LNCAP (cell line): ENCODE measurements around the gene RNASEH2A.
A peak's percentile ranks its signal among the peaks of the same experiment; 100 is the strongest.

Experiments used
- TF ChIP-seq, protein P1 (sequence below): fragments of 450-650 bp; IDR thresholded peaks from 2 replicates; pipeline ENCODE4 v1.5.1; 2017; ENCODE audit warnings: mild to moderate bottlenecking

The RNASEH2A gene

DNA sequence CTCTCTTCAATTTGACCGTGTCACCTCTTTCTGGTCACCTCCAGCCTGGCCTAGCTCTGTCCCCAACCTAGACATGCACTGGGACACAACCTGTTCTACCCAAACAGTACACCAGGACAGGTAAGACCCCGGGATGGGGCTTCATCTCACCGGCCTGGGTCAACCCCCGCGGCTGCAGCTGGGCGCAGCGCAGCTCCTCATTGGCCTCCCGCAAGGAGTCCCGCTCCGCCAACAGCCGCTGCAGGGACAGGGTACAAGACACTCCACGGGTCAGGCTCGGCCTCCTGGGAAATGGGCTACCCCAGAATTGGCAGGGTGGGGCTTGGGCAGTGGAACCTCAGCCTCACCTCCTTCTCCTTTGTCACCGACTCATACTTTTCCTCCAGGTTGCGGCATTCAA, 38.7 kb upstream of the RNASEH2A start:
- TF ChIP-seq, protein P1, sequence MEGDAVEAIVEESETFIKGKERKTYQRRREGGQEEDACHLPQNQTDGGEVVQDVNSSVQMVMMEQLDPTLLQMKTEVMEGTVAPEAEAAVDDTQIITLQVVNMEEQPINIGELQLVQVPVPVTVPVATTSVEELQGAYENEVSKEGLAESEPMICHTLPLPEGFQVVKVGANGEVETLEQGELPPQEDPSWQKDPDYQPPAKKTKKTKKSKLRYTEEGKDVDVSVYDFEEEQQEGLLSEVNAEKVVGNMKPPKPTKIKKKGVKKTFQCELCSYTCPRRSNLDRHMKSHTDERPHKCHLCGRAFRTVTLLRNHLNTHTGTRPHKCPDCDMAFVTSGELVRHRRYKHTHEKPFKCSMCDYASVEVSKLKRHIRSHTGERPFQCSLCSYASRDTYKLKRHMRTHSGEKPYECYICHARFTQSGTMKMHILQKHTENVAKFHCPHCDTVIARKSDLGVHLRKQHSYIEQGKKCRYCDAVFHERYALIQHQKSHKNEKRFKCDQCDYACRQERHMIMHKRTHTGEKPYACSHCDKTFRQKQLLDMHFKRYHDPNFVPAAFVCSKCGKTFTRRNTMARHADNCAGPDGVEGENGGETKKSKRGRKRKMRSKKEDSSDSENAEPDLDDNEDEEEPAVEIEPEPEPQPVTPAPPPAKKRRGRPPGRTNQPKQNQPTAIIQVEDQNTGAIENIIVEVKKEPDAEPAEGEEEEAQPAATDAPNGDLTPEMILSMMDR, result no peak

DNA sequence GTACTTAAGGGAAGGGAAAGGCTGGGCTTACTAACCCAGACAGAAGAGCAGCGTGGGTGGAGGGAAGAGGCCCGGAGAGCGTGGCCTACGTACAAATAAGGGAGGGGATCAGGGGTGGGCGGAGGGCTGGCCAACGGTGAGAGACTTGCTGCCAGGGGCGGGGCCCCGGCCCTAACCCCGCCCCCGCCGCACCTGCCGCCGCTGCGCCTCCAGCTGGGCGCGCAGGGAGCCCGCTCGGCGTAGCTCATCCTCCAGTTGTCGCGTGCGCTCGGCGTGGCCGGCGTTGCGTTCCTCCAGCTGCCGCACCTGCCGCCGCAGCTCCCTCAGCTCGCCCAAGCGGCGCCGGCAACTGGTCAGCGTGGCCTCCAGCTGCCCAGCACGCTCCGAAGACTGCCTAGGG, 36.7 kb upstream of the RNASEH2A start:
- TF ChIP-seq, protein P1, result no peak

DNA sequence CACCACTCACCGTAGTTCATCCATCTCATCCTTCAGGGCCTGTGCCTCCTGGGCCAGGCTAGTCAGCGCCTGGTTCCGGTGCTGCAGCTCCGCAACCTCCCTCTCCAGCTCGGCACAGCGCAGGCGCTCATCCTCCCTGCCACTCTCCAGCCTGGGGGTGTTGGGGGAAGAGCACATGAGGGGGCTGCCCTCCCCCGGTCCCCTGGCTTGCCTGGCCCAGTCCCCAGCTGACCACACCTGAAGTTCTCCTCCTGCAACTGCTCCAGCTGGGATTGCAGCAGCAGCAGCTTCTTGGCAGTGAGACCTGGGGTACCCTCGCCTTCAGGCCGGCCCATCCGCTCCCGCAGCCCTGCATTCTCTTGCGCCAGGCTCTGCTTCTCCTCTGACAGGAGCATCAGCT, 35.5 kb upstream of the RNASEH2A start:
- TF ChIP-seq, protein P1, result no peak

GRCh38 chr19:12772323-12772722, 34.1 kb upstream of the RNASEH2A start:
- TF ChIP-seq, protein P1, result no peak

DNA sequence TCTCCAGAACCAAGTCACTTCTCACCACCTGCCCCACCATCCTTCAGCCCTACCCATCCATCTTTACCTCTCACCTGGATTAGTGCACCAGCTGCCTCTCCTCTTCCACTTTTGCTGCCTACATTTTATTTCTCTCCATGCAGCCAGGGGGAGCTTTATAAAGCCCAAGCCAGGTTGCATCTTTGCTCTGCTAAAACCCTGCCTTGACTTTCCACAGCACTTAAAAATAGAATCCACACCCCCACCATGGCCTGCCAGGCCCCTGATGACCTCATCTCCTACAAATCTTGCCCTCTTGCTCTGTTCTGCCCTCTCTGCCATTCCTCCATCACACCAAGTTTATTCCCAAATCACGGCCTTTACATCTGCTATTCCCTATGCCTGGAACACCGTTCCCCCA, 32.8 kb upstream of the RNASEH2A start:
- TF ChIP-seq, protein P1, result peak; percentile 24; the same call in 1 of the 2 replicates

GRCh38 chr19:12774588-12775555, 31.5 kb upstream of the RNASEH2A start, which contains the start of gene HOOK2:
Gene HOOK2, minus strand, starts transcription at chr19:12775552. Its CDS starts 103 bp downstream, at chr19:12775449.
- TF ChIP-seq, protein P1, result no peak

DNA sequence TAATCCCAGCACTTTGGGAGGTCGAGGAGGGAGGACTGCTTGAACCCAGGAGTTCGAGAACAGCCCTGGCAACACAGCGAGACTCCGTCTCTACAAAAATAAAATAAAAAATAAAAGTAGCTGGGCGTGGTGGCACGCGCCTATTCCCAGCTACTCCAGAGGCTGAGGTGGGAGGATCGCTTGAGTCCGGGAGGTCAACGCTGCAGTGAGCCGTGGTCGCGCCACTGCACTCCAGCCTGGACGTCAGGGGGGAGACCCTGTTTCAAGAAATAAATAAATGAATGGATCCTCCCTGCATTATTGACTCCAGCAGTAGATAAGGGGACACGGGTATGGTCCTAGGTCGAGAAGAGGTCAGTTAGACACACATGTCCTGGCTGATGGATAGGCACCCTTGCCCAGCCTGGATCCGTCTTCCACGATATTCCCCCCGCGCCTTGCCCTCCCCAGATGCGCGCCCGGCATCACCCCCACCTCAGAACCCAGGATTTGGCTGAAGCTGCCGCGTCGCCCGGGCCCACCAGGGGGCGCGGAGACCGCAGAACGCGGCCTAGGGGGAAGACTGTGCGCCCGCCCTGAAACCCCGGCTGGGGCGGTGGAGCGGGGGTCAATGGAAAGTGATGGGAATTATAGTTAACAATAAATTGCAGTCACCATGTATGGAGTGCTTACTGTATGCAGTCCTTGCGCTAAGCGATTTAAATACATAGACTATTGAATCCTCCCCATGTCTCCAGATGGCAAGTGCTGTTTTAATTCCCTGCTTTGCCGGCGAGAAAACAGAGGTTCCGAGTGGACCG, 29.0 kb upstream of the RNASEH2A start:
- TF ChIP-seq, protein P1, result peak; percentile 98
